ENCODE results near the gene TMEM119.
A peak's percentile ranks its signal among the peaks of the same experiment; 100 is the strongest.

DNA sequence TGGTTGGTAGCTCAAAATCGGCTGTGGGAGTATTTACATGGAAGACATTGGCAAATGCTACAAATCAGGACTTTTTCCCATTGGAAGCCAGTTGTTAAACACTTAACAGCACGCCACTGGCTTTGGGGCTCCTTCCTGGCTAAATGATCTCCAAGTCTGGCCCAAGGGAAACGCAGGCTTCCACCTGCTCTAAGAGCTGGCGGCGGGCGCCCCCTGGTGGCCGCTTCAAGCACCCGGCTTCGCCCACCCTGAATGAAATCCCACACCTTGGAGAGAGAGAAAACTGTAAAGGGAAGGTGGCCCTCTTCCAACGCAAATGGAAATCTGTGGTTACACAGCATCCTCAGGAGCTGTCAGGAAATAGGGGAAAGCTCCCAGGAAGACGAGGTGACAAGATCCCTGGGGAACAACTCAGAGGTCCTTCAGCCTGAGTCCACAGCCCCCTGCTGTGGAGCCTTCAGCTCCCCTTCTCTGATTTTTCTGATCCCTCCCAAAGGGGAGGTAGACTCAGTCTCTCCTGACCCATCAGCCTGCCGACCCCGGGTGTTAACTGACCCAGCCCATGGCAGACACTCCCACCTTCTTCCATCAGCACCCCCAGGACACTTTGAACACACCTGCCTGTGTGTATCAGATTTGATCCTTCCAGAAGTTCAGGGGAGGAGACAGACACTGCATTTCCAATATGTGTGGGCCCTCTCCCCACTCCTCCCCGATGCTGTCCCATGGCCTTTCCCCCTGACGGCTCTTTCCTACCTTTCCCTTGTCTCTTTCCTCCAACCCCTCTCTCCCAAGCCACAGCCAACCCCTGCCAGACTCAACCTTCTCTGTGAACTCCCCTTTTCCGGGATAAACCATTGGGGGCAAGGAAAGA is 20.4 kb upstream of the TMEM119 start:
- TF ChIP-seq, protein P1, sequence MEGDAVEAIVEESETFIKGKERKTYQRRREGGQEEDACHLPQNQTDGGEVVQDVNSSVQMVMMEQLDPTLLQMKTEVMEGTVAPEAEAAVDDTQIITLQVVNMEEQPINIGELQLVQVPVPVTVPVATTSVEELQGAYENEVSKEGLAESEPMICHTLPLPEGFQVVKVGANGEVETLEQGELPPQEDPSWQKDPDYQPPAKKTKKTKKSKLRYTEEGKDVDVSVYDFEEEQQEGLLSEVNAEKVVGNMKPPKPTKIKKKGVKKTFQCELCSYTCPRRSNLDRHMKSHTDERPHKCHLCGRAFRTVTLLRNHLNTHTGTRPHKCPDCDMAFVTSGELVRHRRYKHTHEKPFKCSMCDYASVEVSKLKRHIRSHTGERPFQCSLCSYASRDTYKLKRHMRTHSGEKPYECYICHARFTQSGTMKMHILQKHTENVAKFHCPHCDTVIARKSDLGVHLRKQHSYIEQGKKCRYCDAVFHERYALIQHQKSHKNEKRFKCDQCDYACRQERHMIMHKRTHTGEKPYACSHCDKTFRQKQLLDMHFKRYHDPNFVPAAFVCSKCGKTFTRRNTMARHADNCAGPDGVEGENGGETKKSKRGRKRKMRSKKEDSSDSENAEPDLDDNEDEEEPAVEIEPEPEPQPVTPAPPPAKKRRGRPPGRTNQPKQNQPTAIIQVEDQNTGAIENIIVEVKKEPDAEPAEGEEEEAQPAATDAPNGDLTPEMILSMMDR (IDR thresholded peaks at IDR 0.05): peak; percentile 89 to 95 (median 95)
- peak in 2 of 3 donors; percentile 32 to 55 for TF ChIP-seq POLR2AphosphoS5 (IDR thresholded peaks at IDR 0.05)
- TF ChIP-seq POLR2A (IDR thresholded peaks at IDR 0.05): no peak
